ENCODE results near the gene EXT2. TPM values are rescaled to one million over a fixed set of nuclear protein-coding genes. Genes with fewer than 3 reads are reported as not detected.

Gene EXT2
- total RNA-seq, 4 donors from 2014 or later = 20.4 to 24.8 (median 23.1) TPM

- H3K4me3 ChIP-seq = no peak overlapping the region
- intact Hi-C loops (cut with DNase I; ENCODE audit: low total_unique reads) (no loop called here), in situ Hi-C loops (cut with MboI; ENCODE audit: low sequenced_read_pairs in 4 of 4) (no loop called here)
- ATAC-seq = no peak
- DNase-seq = no peak
- H3K27me3 ChIP-seq = no peaks in the 10 kb centered on the region
- no peaks in the 10 kb centered on the region for H3K36me3 ChIP-seq
- H3K27ac ChIP-seq = no peak overlapping the region
- H3K9me3 ChIP-seq = peaks cover 0 to 5% (median 0%) of the 10 kb centered on the region in 3 donors
- H3K4me1 ChIP-seq = peaks cover 13 to 18% of the 10 kb centered on the region in 2 donors
- TF ChIP-seq CTCF (IDR thresholded peaks at IDR 0.05 in 4 of 5, conservative IDR thresholded peaks at IDR 0.05 in 1 of 5) (no peak), POLR2A (IDR thresholded peaks at IDR 0.05) (no peak)
These were observed 160.1 kb downstream of the EXT2 start for GRCh38 chr11:44255406-44256071.

GRCh38 chr11:44256673-44257291, 161.3 kb downstream of the EXT2 start:
- peaks cover 13 to 20% of the 10 kb centered on the region in 2 donors for H3K4me1 ChIP-seq
- DNase-seq (no peak), ATAC-seq (peak in 1 of 2 donors; percentile 25)
- H3K27me3 ChIP-seq = no peaks in the 10 kb centered on the region
- in situ Hi-C loops (cut with MboI; ENCODE audit: low sequenced_read_pairs in 4 of 4) (no loop called here), intact Hi-C loops (cut with DNase I; ENCODE audit: low total_unique reads) (no loop called here)
- H3K4me3 ChIP-seq = no peak overlapping the region
- H3K36me3 ChIP-seq = no peaks in the 10 kb centered on the region
- no peak for TF ChIP-seq POLR2A (IDR thresholded peaks at IDR 0.05)
- no peak for TF ChIP-seq CTCF (IDR thresholded peaks at IDR 0.05 in 4 of 5, conservative IDR thresholded peaks at IDR 0.05 in 1 of 5)
- peaks cover 0 to 5% (median 0%) of the 10 kb centered on the region in 3 donors for H3K9me3 ChIP-seq
- H3K27ac ChIP-seq = no peak overlapping the region

GRCh38 chr11:44257338-44258189, 162.1 kb downstream of the EXT2 start:
- Histone ChIP-seq H3K9me3 (peaks cover 0 to 5% (median 0%) of the 10 kb centered on the region in 3 donors), H3K4me3 (no peak overlapping the region), H3K36me3 (no peaks in the 10 kb centered on the region), H3K27me3 (no peaks in the 10 kb centered on the region), H3K27ac (no peak overlapping the region), H3K4me1 (peaks cover 13 to 20% of the 10 kb centered on the region in 2 donors)
- intact Hi-C loops (cut with DNase I; ENCODE audit: low total_unique reads) = no loop called here
- ATAC-seq (peak in 1 of 2 donors; percentile 31), DNase-seq (no peak)
- TF ChIP-seq CTCF (IDR thresholded peaks at IDR 0.05 in 4 of 5, conservative IDR thresholded peaks at IDR 0.05 in 1 of 5) = no peak
- no peak for TF ChIP-seq POLR2A (IDR thresholded peaks at IDR 0.05)
- in situ Hi-C loops (cut with MboI; ENCODE audit: low sequenced_read_pairs in 4 of 4) = no loop called here

GRCh38 chr11:44258190-44258489, 162.7 kb downstream of the EXT2 start:
- DNase-seq = no peak
- no peak for ATAC-seq
- H3K36me3 ChIP-seq = no peaks in the 10 kb centered on the region
- in situ Hi-C loops (cut with MboI; ENCODE audit: low sequenced_read_pairs in 4 of 4) (no loop called here), intact Hi-C loops (cut with DNase I; ENCODE audit: low total_unique reads) (no loop called here)
- no peaks in the 10 kb centered on the region for H3K27me3 ChIP-seq
- peaks cover 0 to 2% (median 0%) of the 10 kb centered on the region in 3 donors for H3K9me3 ChIP-seq
- H3K4me1 ChIP-seq = peaks cover 13 to 20% of the 10 kb centered on the region in 2 donors
- TF ChIP-seq POLR2A (IDR thresholded peaks at IDR 0.05) (no peak), CTCF (IDR thresholded peaks at IDR 0.05 in 4 of 5, conservative IDR thresholded peaks at IDR 0.05 in 1 of 5) (no peak)
- H3K4me3 ChIP-seq = no peak overlapping the region
- no peak overlapping the region for H3K27ac ChIP-seq
